GM12892 (cell line): Measurements from ENCODE around the gene KLF7.

Experiments used
- POLR2A ChIP-seq: IDR thresholded peaks from 2 replicates; pipeline ENCODE4 v1.6.1; 2011; ENCODE audit warnings: low read depth, low read length, control low read depth
- POLR2AphosphoS5 ChIP-seq: IDR thresholded peaks from 2 replicates; pipeline ENCODE4 v1.6.1; 2011; ENCODE audit warnings: low read depth, low read length, control low read depth

DNA sequence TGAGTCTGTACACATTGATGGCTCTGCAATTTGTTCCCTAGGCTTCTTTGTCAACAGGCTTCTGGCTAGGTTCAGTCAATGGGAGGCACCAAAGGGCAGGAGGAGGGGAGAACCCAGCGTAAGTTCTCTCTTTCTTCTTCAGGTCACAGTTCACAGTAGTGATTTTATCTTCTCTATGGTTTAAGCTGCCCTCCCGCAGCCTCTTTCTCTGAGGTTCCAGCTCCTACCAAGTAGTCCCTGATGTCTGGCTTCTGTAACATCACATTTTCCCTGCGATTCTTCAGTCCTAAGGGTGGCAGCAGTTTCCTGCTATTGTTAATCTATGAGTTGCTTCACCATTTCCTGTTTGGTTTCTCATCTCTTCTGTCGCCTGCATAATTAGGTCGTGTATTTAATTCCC, 119.0 kb downstream of the KLF7 start:
- TF ChIP-seq POLR2AphosphoS5 (no peak), POLR2A (no peak)
